ENCODE results near the gene CTU1.

Gene CTU1

DNA sequence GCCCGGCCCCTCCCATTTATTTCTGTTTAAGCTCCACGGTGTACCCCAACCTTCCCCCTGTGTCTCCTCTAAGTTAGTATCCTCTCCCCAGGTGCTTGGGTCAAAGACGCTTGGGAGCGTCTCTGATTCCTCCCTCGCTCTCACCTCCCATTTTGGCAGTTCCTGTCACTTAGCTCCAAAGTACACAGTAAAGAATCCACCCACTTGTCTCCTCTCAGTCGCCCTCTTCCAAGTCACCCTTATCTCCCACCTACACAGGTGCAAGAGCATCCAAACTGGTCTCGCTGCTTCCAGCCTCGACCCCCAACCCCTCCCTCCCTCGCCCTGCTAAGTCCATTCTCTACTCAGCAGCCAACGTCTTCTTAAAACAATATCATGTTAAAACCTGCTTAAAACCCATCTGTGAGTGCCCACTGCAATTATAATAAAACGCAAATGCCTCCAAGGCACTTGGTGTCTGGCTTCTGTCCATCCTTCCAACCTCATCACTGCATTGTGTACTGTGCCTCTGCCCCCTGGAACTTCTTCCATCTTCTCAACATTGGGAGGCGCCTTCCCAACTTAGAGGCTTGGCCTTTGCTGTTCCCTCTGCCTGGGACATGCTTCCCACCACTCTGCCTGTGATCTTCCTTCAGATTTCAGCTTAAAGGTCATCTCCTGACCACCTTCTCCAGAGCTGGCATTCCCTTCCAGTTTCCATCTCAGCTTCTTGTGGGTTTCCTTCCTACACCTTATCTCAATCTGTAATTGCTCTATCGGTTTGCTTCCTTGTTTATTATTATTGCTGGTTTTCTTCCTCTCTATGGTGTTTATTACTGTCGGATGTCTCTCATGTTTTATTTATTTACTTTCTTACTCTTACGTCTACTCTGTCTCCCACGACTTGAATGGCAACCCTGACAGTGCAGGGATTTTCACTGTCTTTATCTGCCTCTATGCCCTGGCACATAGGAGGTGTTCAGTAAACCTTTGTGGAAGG lies 16.0 kb downstream of the CTU1 start:
- DNase-seq = no peak
- Histone ChIP-seq H3K4me2 (ENCODE audit: insufficient read depth, low read length) (no peak overlapping the region), H3K4me1 (ENCODE audit: insufficient read depth, low read length) (no peaks in the 10 kb centered on the region), H3K27me3 (ENCODE audit: insufficient read depth, low read length, poor library complexity) (no peaks in the 10 kb centered on the region), H2AFZ (ENCODE audit: low read depth, low read length) (no peak overlapping the region), H3K4me3 (ENCODE audit: low read depth in 1 of 2, low read length in 2 of 2) (no peak overlapping the region), H3K36me3 (ENCODE audit: insufficient read depth, low read length) (no peaks in the 10 kb centered on the region), H3K79me2 (ENCODE audit: insufficient read depth, low read length) (no peaks in the 10 kb centered on the region), H4K20me1 (ENCODE audit: insufficient read depth, low read length) (peaks cover 13% of the 10 kb centered on the region), H3K27ac (ENCODE audit: low read length) (no peak overlapping the region), H3K9me3 (ENCODE audit: insufficient read depth, low read length, severe bottlenecking) (no peaks in the 10 kb centered on the region), H3K9ac (ENCODE audit: low read depth, low read length) (no peak overlapping the region)
- TF ChIP-seq, protein P1, sequence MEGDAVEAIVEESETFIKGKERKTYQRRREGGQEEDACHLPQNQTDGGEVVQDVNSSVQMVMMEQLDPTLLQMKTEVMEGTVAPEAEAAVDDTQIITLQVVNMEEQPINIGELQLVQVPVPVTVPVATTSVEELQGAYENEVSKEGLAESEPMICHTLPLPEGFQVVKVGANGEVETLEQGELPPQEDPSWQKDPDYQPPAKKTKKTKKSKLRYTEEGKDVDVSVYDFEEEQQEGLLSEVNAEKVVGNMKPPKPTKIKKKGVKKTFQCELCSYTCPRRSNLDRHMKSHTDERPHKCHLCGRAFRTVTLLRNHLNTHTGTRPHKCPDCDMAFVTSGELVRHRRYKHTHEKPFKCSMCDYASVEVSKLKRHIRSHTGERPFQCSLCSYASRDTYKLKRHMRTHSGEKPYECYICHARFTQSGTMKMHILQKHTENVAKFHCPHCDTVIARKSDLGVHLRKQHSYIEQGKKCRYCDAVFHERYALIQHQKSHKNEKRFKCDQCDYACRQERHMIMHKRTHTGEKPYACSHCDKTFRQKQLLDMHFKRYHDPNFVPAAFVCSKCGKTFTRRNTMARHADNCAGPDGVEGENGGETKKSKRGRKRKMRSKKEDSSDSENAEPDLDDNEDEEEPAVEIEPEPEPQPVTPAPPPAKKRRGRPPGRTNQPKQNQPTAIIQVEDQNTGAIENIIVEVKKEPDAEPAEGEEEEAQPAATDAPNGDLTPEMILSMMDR (IDR thresholded peaks at IDR 0.05; ENCODE audit: borderline replicate concordance, extremely low read depth, low read length, poor library complexity, severe bottlenecking) = no peak
- TF ChIP-seq EZH2 (IDR thresholded peaks at IDR 0.05; ENCODE audit: borderline replicate concordance, low read depth, low read length, severe bottlenecking) = no peak
- ATAC-seq (ENCODE audit: insufficient read depth, low read depth) = no peak

DNA sequence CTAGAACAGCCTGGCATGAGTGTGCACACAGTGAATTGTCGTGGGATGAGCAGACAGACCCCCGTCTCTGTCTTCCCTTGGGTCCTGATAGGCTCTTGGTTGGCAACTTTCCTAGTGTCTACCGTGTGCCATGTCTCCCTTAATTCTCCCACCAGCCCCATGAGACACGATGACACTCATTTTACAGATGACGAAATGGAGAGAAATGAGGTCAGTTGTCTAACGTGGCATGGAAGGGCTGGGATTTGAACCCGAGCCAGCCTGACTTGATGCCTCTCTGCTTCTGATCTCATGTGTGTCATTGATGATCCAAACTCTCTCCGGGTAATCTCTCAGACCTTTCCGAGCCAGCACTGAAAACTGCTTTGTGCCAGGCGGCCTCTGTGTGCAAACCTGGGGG lies 17.1 kb downstream of the CTU1 start:
- H4K20me1 ChIP-seq (ENCODE audit: insufficient read depth, low read length) = peaks cover 6% of the 10 kb centered on the region
- no peak for DNase-seq
- no peak overlapping the region for H3K4me2 ChIP-seq (ENCODE audit: insufficient read depth, low read length)
- no peak overlapping the region for H3K4me3 ChIP-seq (ENCODE audit: low read depth in 1 of 2, low read length in 2 of 2)
- no peaks in the 10 kb centered on the region for H3K27me3 ChIP-seq (ENCODE audit: insufficient read depth, low read length, poor library complexity)
- TF ChIP-seq, protein P1 (IDR thresholded peaks at IDR 0.05; ENCODE audit: borderline replicate concordance, extremely low read depth, low read length, poor library complexity, severe bottlenecking) = no peak
- H2AFZ ChIP-seq (ENCODE audit: low read depth, low read length) = no peak overlapping the region
- no peaks in the 10 kb centered on the region for H3K4me1 ChIP-seq (ENCODE audit: insufficient read depth, low read length)
- no peaks in the 10 kb centered on the region for H3K36me3 ChIP-seq (ENCODE audit: insufficient read depth, low read length)
- H3K27ac ChIP-seq (ENCODE audit: low read length) = no peak overlapping the region
- ATAC-seq (ENCODE audit: insufficient read depth, low read depth) = no peak
- H3K9me3 ChIP-seq (ENCODE audit: insufficient read depth, low read length, severe bottlenecking) = no peaks in the 10 kb centered on the region
- no peak overlapping the region for H3K9ac ChIP-seq (ENCODE audit: low read depth, low read length)
- no peaks in the 10 kb centered on the region for H3K79me2 ChIP-seq (ENCODE audit: insufficient read depth, low read length)

DNA sequence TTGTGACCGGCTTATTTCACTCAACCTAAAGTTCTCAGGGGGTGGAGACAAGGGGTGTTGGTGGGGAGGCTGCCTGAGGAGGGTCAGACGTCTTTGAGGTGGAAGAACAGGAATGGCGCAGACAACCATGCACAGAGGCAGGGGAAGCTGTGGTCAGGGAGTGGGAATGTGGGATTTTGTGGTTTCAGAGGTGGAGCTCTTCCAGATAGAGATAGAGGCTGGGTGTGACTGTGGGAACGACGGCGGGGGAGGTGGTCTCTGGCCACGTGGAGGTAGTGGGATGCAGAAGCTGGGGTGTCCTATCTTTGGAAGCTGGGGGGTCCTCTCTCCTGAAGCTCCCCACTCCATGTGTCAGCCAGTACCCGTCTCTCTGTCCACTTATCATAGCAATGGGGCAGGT lies 17.7 kb downstream of the CTU1 start:
- Histone ChIP-seq H3K27me3 (ENCODE audit: insufficient read depth, low read length, poor library complexity) (no peaks in the 10 kb centered on the region), H4K20me1 (ENCODE audit: insufficient read depth, low read length) (peaks cover 6% of the 10 kb centered on the region), H3K4me2 (ENCODE audit: insufficient read depth, low read length) (no peak overlapping the region), H3K36me3 (ENCODE audit: insufficient read depth, low read length) (no peaks in the 10 kb centered on the region), H3K4me3 (ENCODE audit: low read depth in 1 of 2, low read length in 2 of 2) (no peak overlapping the region), H3K79me2 (ENCODE audit: insufficient read depth, low read length) (no peaks in the 10 kb centered on the region), H3K27ac (ENCODE audit: low read length) (no peak overlapping the region), H2AFZ (ENCODE audit: low read depth, low read length) (no peak overlapping the region), H3K9ac (ENCODE audit: low read depth, low read length) (no peak overlapping the region), H3K9me3 (ENCODE audit: insufficient read depth, low read length, severe bottlenecking) (no peaks in the 10 kb centered on the region), H3K4me1 (ENCODE audit: insufficient read depth, low read length) (no peaks in the 10 kb centered on the region)
- TF ChIP-seq, protein P1 (IDR thresholded peaks at IDR 0.05; ENCODE audit: borderline replicate concordance, extremely low read depth, low read length, poor library complexity, severe bottlenecking) = no peak
- no peak for TF ChIP-seq EZH2 (IDR thresholded peaks at IDR 0.05; ENCODE audit: borderline replicate concordance, low read depth, low read length, severe bottlenecking)
- ATAC-seq (ENCODE audit: insufficient read depth, low read depth) = no peak
- no peak for DNase-seq
